KMS-11 (cell line): ENCODE measurements around the gene SART1.

Source experiments
- H2AFZ ChIP-seq: fragments of 200-600 bp; sonication (generic); 2 replicates; pipeline ENCODE4 v1.6.1; 2016; ENCODE audit warnings: antibody characterized with exemption, mixed run types, low read depth
- H3K27ac ChIP-seq: fragments of 200-600 bp; sonication (generic); 2 replicates; pipeline ENCODE4 v1.6.1; 2016; ENCODE audit warnings: mild to moderate bottlenecking, mixed run types
- H3K27me3 ChIP-seq: fragments of 200-600 bp; sonication (generic); 2 replicates; pipeline ENCODE4 v1.6.1; 2017; ENCODE audit warnings: mild to moderate bottlenecking, low read depth, mixed run types, moderate library complexity; ENCODE audit not compliant: insufficient read depth
- H3K36me3 ChIP-seq: fragments of 200-600 bp; sonication (generic); 2 replicates; pipeline ENCODE4 v1.6.1; 2017; ENCODE audit warnings: mild to moderate bottlenecking, mixed run types; ENCODE audit not compliant: insufficient read depth
- H3K4me1 ChIP-seq: fragments of 200-600 bp; sonication (generic); 2 replicates; pipeline ENCODE4 v1.6.1; 2016; ENCODE audit warnings: mild to moderate bottlenecking, low read depth, mixed run types; ENCODE audit not compliant: poor library complexity, severe bottlenecking
- H3K4me2 ChIP-seq: fragments of 200-600 bp; sonication (generic); 2 replicates; pipeline ENCODE4 v1.7.0; 2016; ENCODE audit warnings: mild to moderate bottlenecking, mixed run types
- H3K4me3 ChIP-seq: fragments of 200-600 bp; sonication (generic); IDR thresholded peaks from 2 replicates; pipeline ENCODE4 v1.6.1; 2017; ENCODE audit warnings: low read depth, low read length, mixed read lengths; ENCODE audit not compliant: insufficient read depth
- H3K79me2 ChIP-seq: fragments of 200-600 bp; sonication (generic); 2 replicates; pipeline ENCODE4 v1.6.1; 2016; ENCODE audit warnings: low read depth, mixed run types; ENCODE audit not compliant: insufficient read depth
- H3K9ac ChIP-seq: fragments of 200-600 bp; sonication (generic); 2 replicates; pipeline ENCODE4 v1.6.1; 2016; ENCODE audit warnings: mild to moderate bottlenecking, mixed run types
- H4K20me1 ChIP-seq: fragments of 200-600 bp; sonication (generic); 2 replicates; pipeline ENCODE4 v1.6.1; 2016; ENCODE audit warnings: mild to moderate bottlenecking, mixed run types; ENCODE audit not compliant: insufficient read depth
- CTCF ChIP-seq: fragments of 200-600 bp; sonication (generic); conservative IDR thresholded peaks from 2 replicates; pipeline ENCODE4 v1.6.1; 2017; ENCODE audit warnings: low read depth, mild to moderate bottlenecking, antibody characterized with exemption, low read length, moderate library complexity, mixed read lengths

The SART1 gene

GRCh38 chr11:65973439-65974110 is 12.0 kb downstream of the SART1 start:
- H3K27ac ChIP-seq = no peak overlapping the region
- no peaks in the 10 kb centered on the region for H3K79me2 ChIP-seq
- H3K27me3 ChIP-seq = no peaks in the 10 kb centered on the region
- H3K4me1 ChIP-seq = no peaks in the 10 kb centered on the region
- H3K4me2 ChIP-seq = no peak overlapping the region
- no peak overlapping the region for H2AFZ ChIP-seq
- no peaks in the 10 kb centered on the region for H3K36me3 ChIP-seq
- no peaks in the 10 kb centered on the region for H4K20me1 ChIP-seq
- no peak overlapping the region for H3K4me3 ChIP-seq
- no peak for TF ChIP-seq CTCF
- H3K9ac ChIP-seq = no peak overlapping the region

GRCh38 chr11:65975771-65976170 is 14.2 kb downstream of the SART1 start:
- no peak overlapping the region for H3K4me2 ChIP-seq
- no peaks in the 10 kb centered on the region for H3K79me2 ChIP-seq
- H2AFZ ChIP-seq = no peak overlapping the region
- H3K4me1 ChIP-seq = no peaks in the 10 kb centered on the region
- H3K9ac ChIP-seq = no peak overlapping the region
- no peak for TF ChIP-seq CTCF
- H4K20me1 ChIP-seq = no peaks in the 10 kb centered on the region
- no peak overlapping the region for H3K27ac ChIP-seq
- no peak overlapping the region for H3K4me3 ChIP-seq
- no peaks in the 10 kb centered on the region for H3K36me3 ChIP-seq
- H3K27me3 ChIP-seq = no peaks in the 10 kb centered on the region

- Histone ChIP-seq H3K36me3 (no peaks in the 10 kb centered on the region), H3K27ac (no peak overlapping the region), H3K4me2 (no peak overlapping the region), H3K4me1 (no peaks in the 10 kb centered on the region), H3K27me3 (no peaks in the 10 kb centered on the region), H3K9ac (no peak overlapping the region), H3K79me2 (no peaks in the 10 kb centered on the region), H4K20me1 (no peaks in the 10 kb centered on the region), H2AFZ (no peak overlapping the region), H3K4me3 (no peak overlapping the region)
- TF ChIP-seq CTCF = no peak
These were observed 15.0 kb downstream of the SART1 start for GRCh38 chr11:65976216-65977176.

GRCh38 chr11:65977621-65978390 is 16.3 kb downstream of the SART1 start:
- no peak overlapping the region for H3K27ac ChIP-seq
- no peaks in the 10 kb centered on the region for H3K36me3 ChIP-seq
- no peaks in the 10 kb centered on the region for H3K79me2 ChIP-seq
- H3K4me1 ChIP-seq = no peaks in the 10 kb centered on the region
- no peak overlapping the region for H3K4me3 ChIP-seq
- H3K4me2 ChIP-seq = no peak overlapping the region
- no peak for TF ChIP-seq CTCF
- H4K20me1 ChIP-seq = no peaks in the 10 kb centered on the region
- H3K9ac ChIP-seq = no peak overlapping the region
- H2AFZ ChIP-seq = no peak overlapping the region
- no peaks in the 10 kb centered on the region for H3K27me3 ChIP-seq
